Testis (tissue), 3 donors: ENCODE measurements around the gene KAT6B. TPM values are rescaled to one million over a fixed set of nuclear protein-coding genes. Genes with fewer than 3 reads are reported as not detected.

Source experiments
- DNase-seq: peaks from one replicate; pipeline ENCODE4 v3.0.0-alpha.2; 2019
- H3K27ac ChIP-seq, 2 donors: fragments of 200-600 bp; sonication (generic); one replicate each; pipeline ENCODE4 v1.5.1; 2019
- H3K27me3 ChIP-seq: fragments of 200-600 bp; sonication (generic); one replicate; pipeline ENCODE4 v1.5.1; 2019
- H3K36me3 ChIP-seq: fragments of 200-600 bp; sonication (generic); one replicate; pipeline ENCODE4 v1.5.1; 2017; ENCODE audit warnings: low read depth; ENCODE audit errors: missing control alignments
- H3K4me1 ChIP-seq: fragments of 200-600 bp; sonication (generic); one replicate; pipeline ENCODE4 v1.5.1; 2019
- H3K4me3 ChIP-seq, 2 donors: fragments of 200-600 bp; sonication (generic); one replicate each; pipeline ENCODE4 v1.5.1; 2017 to 2019
- H3K9me3 ChIP-seq: fragments of 200-600 bp; sonication (generic); one replicate; pipeline ENCODE4 v1.5.1; 2017
- CTCF ChIP-seq, 3 experiments: fragments of 450-650 bp in 2 of 3; fragments of 200-600 bp in 1 of 3; sonication (generic) in 1 of 3; IDR thresholded peaks; one replicate each; pipeline ENCODE4 v1.5.1; 2016 to 2019; ENCODE audit warnings: antibody characterized with exemption in 3 of 3, mild to moderate bottlenecking in 2 of 3, moderate library complexity in 1 of 3
- POLR2A ChIP-seq: fragments of 450-650 bp; IDR thresholded peaks from one replicate; pipeline ENCODE4 v1.6.1; 2017; ENCODE audit warnings: antibody characterized with exemption, mild to moderate bottlenecking, moderate library complexity
- WGBS, 2 donors: methylation state at CpG; one replicate each; pipeline ENCODE4 v1.1.5; 2018; 5-methylcytosine and 5-hydroxymethylcytosine counted together
- intact Hi-C: fragments of 100-400 bp; cut with DNase I; formaldehyde crosslinking; loops from one replicate; pipeline ENCODE4 v1.15.1; 2023; ENCODE audit warnings: low total_unique reads
- polyA plus RNA-seq: library from polyadenylated mRNA; stranded (reverse); fragments of 350-450 nt; fragmentation: Illumina TruSeq; extraction: RNeasy Lipid Tissue Mini Kit (QIAGEN cat#74804); gene quantifications from one replicate; pipeline ENCODE4 v1.2.3, GENCODE V29; 2014; ENCODE audit warnings: low read depth, low replicate concordance; ENCODE audit not compliant: insufficient read depth
- total RNA-seq, 2 donors: library from RNA; depleted of rRNA; stranded (reverse); fragments of >200 nt; gene quantifications; one replicate each; pipeline ENCODE4 v1.2.3, GENCODE V29; 2016

KAT6B gene
- total and polyA plus RNA-seq, 3 donors from 2014 or later = 23.9 to 109 (median 106) TPM

- no peak for DNase-seq
- Histone ChIP-seq H3K4me3 (no peak overlapping the region), H3K4me1 (peaks cover 54% of the 10 kb centered on the region), H3K9me3 (no peaks in the 10 kb centered on the region), H3K27ac (peak overlapping the region; percentile 75 to 82), H3K27me3 (no peaks in the 10 kb centered on the region), H3K36me3 (no peaks in the 10 kb centered on the region)
- intact Hi-C loops = no loop called here
- TF ChIP-seq POLR2A = no peak
- 34 to 47% methylated on average over 2 of the region's 2 CpGs for WGBS, 2 donors
These were observed 26.0 kb downstream of the KAT6B start for GRCh38 chr10:74852381-74852780.

- TF ChIP-seq POLR2A = no peak
- TF ChIP-seq CTCF (IDR thresholded peaks at IDR 0.05) = no peak
- 32 to 39% methylated on average over 4 of the region's 4 CpGs for WGBS, 2 donors
- Histone ChIP-seq H3K36me3 (no peaks in the 10 kb centered on the region), H3K4me3 (no peak overlapping the region), H3K27ac (peak overlapping the region; percentile 8 to 82), H3K9me3 (no peaks in the 10 kb centered on the region), H3K4me1 (peaks cover 47% of the 10 kb centered on the region), H3K27me3 (no peaks in the 10 kb centered on the region)
- intact Hi-C loops = no loop called here
- DNase-seq = no peak
These were observed 28.2 kb downstream of the KAT6B start for GRCh38 chr10:74854610-74855009.

GRCh38 chr10:74855027-74855426, 28.6 kb downstream of the KAT6B start:
- no peaks in the 10 kb centered on the region for H3K27me3 ChIP-seq
- H3K9me3 ChIP-seq = no peaks in the 10 kb centered on the region
- peak overlapping the region in 1 of 2 donors; percentile 8 for H3K27ac ChIP-seq
- H3K36me3 ChIP-seq = no peaks in the 10 kb centered on the region
- TF ChIP-seq POLR2A = no peak
- no peak for TF ChIP-seq CTCF (IDR thresholded peaks at IDR 0.05)
- H3K4me1 ChIP-seq = peaks cover 43% of the 10 kb centered on the region
- intact Hi-C loops = no loop called here
- peak; percentile 59 for DNase-seq
- WGBS, 2 donors = 47 to 52% methylated on average over 2 of the region's 2 CpGs
- H3K4me3 ChIP-seq = no peak overlapping the region

- H3K9me3 ChIP-seq = no peaks in the 10 kb centered on the region
- TF ChIP-seq POLR2A (no peak), CTCF (IDR thresholded peaks at IDR 0.05) (no peak)
- intact Hi-C loops = no loop called here
- no peaks in the 10 kb centered on the region for H3K36me3 ChIP-seq
- H3K4me1 ChIP-seq = peaks cover 39% of the 10 kb centered on the region
- DNase-seq = no peak
- H3K27ac ChIP-seq = peak overlapping the region in 1 of 2 donors; percentile 8
- no peaks in the 10 kb centered on the region for H3K27me3 ChIP-seq
- H3K4me3 ChIP-seq = no peak overlapping the region
These were observed 29.0 kb downstream of the KAT6B start for GRCh38 chr10:74855439-74855838.

- 70 to 72% methylated on average over 3 of the region's 3 CpGs for WGBS, 2 donors
- no peak overlapping the region for H3K4me3 ChIP-seq
- H3K9me3 ChIP-seq = no peaks in the 10 kb centered on the region
- TF ChIP-seq POLR2A = no peak
- no peak for TF ChIP-seq CTCF (IDR thresholded peaks at IDR 0.05)
- H3K27ac ChIP-seq = no peak overlapping the region
- no peak for DNase-seq
- no peaks in the 10 kb centered on the region for H3K36me3 ChIP-seq
- intact Hi-C loops = no loop called here
- H3K27me3 ChIP-seq = no peaks in the 10 kb centered on the region
- peaks cover 25% of the 10 kb centered on the region for H3K4me1 ChIP-seq
These were observed 30.5 kb downstream of the KAT6B start for GRCh38 chr10:74856940-74857339.
